NCI-H2029 (cell line): ENCODE measurements around the gene SYT7.
A peak's percentile ranks its signal among the peaks of the same experiment; 100 is the strongest.

Source experiments
- DNase-seq: peaks from one replicate; lab custom pipeline; 2025; lab: John Stamatoyannopoulos, UW

SYT7 gene

GRCh38 chr11:61516191-61516590 lies 64.7 kb downstream of the SYT7 start:
- DNase-seq, result no peak

- no peak for DNase-seq
These were observed 65.2 kb downstream of the SYT7 start for GRCh38 chr11:61515686-61516085.

GRCh38 chr11:61514050-61514917 lies 66.6 kb downstream of the SYT7 start:
- no peak for DNase-seq

- DNase-seq, result no peak
These were observed 67.6 kb downstream of the SYT7 start for GRCh38 chr11:61513143-61513765.

DNA sequence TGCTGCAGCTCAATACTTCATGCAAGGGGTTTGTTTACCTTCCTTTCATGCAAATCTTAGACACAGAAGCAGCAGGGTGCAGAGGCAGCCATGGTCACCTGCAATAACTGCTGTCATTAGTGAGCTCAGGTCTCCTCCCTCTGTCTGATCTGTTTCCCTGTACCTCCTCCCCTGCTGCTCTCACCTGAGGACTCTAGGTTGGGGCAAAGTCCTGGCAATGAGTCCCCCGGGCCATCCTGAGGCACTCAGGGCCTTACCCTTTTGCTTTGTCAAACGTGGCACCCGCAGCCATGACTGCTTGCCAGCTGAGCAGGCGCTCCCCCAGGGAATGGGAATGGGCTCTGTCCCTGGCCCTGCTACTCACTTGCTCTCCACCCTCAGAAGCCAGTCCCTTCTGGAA lies 68.4 kb downstream of the SYT7 start:
- no peak for DNase-seq

GRCh38 chr11:61511383-61511782 lies 69.5 kb downstream of the SYT7 start:
- no peak for DNase-seq

DNA sequence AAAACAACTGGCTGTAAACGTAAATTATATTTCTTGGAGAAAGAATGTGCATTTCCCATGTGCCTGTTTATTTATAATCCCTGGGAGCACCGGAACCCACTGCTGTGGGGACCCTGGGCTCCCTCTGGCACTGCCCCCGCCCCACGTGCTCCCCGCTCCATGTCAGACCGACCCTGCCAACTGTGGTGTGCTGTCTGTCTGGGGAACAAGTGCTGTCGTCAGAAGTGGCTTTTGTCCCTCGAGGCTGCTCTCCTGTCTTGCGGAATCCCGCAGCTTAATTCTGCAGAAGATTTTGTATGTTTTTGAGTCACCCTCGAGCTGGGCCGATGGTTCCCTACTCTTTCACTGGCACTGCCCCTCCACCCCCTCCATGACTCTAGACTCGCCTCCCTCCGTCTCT lies 69.9 kb downstream of the SYT7 start:
- no peak for DNase-seq

GRCh38 chr11:61510166-61510919 lies 70.5 kb downstream of the SYT7 start:
- no peak for DNase-seq

DNA sequence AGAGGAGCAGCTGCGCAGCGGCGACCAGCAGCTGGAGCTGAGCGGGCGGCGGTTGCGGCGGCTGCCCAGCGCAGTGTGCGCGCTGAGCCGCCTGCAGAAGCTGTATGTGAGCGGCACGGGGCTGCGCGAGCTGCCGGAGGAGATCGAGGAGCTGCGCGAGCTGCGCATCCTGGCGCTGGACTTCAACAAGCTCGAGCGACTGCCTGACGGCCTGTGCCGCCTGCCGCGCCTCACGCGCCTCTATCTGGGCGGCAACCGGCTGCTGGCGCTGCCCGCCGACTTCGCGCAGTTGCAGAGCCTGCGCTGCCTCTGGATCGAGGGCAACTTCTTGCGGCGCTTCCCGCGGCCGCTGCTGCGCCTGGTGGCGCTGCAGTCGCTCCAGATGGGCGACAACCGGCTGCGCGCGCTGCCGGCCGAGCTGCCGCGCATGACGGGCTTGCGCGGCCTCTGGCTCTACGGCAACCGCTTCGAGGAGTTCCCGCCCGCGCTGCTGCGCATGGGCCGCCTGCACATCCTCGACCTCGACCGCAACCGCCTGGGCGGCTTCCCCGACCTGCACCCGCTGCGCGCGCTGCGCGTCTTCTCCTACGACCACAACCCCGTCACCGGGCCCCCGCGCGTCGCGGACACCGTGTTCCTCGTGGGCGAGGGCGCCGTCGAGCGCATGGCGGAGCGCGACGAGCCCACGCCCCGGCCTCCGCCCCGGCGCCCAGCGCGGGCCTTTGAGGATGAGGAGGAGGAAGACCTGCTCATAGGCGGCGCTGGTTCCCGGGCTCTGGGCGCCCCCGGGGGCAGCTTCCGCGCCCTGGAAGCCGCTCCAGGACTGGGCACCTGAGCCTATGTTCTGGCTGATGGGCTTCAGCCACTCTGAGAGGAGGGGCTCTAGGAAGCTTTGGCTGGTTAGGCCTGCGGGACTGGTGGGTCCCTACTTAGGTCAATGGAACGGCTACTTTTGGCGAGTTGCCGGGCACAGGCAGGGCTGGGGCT lies 71.5 kb downstream of the SYT7 start:
- DNase-seq, result peak; percentile 83

GRCh38 chr11:61507962-61508861 lies 72.7 kb downstream of the SYT7 start, which contains the start of gene LRRC10B:
Gene LRRC10B (plus strand): TSS chr11:61508749. CDS start chr11:61508999, 250 bp downstream.
- DNase-seq, result peak; percentile 61

DNA sequence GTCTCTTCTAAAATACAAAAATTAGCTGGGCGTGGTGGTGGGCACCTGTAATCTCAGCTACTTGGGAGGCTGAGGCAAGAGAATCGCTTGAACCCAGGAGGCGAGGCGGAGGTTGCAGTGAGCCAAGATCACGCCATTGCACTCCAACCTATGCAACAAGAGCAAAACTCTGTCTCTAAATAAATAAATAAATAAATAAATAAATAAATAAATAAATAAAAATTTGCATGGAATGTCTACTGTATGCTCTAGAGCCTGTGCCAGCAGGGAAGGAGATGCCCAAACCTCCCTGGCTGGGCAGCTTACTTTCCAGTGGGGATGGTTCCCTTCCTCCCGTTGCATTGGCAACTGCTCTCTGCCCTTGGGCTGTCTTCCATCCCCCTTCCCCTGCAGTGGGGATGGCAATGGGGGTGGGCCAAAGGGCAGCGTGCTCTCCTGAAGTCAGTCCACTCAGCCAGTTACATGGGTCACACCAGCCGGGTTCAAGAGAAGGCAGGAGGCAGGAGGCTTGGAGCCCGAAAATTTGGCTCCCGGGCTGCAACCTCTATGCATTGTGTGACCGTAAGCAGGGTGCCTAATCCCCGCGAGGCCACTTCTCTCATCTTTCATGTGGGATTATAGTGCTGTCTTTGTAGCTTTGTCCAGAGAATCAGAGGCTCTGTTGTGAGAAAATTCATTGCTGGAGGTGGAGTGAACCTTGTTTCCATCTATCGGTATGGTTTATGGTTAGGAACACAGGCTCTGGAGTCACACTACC lies 73.7 kb downstream of the SYT7 start:
- DNase-seq, result no peak

- no peak for DNase-seq
These were observed 75.2 kb downstream of the SYT7 start for GRCh38 chr11:61505640-61506155.

- DNase-seq, result no peak
These were observed 75.8 kb downstream of the SYT7 start for GRCh38 chr11:61505106-61505505.

DNA sequence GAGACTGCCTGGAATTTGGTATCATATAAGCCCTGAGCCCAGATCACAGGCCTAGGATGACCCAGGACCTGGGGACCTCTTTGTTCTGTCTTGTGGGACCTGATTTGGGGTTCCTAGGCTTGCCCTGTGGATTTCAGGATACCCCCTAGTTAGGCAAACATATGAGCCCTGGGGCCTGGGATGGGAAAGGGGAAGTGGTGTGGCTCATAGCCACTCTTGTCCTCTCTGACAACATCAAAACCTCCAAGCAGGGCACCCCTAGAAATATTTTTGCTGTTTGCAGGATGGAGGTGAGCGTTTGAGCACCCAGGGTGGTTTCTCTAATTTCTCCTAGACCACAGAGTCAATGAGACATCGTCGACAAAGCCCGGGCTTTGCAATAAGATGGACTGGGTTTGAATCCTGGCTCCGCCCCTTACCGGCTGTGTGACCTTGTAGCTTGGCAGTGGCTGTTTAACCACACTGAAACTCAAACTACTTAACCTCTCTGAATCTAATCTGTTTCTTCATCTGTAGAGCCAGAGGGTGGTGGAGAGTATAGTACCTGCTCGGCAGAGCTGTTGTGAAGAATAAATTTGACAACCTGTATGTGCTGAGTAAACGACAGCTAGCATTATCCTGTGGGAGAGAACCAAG lies 77.6 kb downstream of the SYT7 start:
- no peak for DNase-seq

DNA sequence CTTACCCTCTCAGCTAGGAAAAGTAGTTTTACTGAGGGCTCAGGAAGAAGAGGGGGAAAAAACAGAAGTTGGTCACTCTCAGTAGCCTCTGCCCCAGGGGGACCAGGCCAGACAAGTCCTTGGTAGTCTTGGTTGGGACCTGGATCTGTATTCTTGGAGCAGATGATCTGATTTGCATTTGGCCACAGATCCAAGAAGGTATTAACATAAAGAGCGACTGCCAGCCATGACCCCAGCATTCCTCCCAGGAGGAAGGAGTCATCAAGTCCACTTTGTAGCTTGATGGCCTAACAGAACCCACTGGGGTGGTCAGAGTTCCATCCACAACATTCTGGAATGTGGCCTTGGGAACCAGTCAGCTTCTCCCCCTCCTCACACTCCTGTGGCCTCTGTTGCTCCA lies 78.4 kb downstream of the SYT7 start:
- DNase-seq, result no peak

DNA sequence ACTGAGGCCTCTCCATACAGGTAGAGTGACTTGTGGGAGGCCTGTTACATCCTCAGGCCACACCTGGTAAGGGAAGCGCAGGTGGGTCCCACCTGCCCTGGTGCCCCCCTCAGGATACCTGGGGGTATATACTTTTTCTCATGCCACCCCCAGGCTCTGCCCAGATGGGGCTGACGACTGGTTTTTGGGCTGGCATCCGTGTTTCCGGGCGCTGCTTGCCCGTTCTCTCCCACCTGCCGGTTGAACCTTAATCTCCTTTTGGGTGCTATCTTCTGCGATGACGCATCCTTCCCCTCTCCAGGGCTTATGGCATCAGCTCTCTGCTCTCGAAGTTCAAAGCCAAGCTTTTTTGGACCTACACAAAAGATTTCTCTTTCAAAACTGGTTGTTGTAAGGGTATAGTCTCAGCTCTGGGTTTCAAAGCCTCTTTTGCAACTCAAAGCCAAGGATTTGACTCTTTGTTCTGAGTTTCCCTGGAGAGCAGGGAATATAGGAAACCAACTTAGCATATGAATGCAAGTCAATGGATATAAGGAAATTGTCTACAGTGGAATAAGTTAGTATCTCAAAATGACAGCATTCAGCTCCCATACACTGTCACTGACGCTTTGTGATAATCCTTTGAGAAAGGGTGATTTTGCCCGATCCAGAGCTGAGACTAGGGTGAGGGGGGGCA lies 80.9 kb downstream of the SYT7 start:
- DNase-seq, result no peak

DNA sequence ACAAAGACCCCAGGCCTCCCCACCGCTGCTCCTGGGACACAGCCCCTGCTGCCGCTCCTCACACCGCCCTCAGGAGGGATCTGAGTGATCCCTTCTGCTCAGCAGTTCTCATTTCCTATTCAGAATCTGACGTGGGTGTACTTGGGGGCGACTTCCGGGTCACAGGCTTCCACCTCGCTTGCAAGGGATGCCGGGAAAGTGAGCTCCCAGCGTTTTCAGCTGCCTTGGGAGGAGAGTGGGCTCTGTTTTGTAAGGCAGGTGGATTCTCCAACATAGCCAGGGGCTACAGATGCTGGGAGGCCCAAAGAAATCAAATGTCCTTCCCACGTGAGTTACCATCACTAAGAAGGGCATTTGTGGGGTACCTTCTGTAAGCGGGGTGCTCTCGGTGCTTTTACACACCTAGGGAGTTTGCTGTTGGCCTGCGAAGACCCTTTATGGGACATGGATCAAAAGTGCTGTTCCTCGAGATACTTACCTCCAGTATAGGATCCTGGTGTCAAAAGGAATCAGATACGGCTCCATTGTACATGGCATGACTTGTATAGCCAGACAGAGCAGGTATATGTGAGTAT lies 82.0 kb downstream of the SYT7 start:
- no peak for DNase-seq

DNA sequence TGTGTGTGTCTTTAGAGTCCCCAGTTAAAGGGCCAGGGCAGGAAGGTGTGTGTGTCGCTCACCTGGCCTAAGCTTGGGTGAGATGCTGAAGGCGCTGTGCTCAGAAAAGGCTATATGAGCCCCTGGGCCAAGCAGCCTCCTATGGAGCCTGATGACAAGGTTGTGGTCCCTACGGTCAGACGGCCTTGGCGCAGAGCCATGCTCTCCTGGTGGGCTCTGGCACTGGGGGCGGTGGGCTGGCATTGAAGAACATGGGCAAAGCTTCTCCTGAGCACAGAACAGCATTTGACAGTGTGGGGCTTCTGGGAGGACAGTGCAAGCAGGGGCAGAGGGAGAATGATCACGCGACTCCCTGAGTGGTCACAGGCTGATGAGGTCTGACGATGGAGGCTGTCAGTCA lies 83.0 kb downstream of the SYT7 start:
- DNase-seq, result no peak
